ENCODE results near the gene PDE7B.

- TF ChIP-seq POLR2A (IDR thresholded peaks at IDR 0.05) (no peak), CTCF (IDR thresholded peaks at IDR 0.05) (no peak)
Observed at GRCh38 chr6:135871878-135872277, 20.4 kb downstream of the PDE7B start.

Data from uterus (tissue), 2 donors.